Esophagus muscularis mucosa (tissue), 4 donors: ENCODE data around the gene PRDM15. TPM values are rescaled to one million over a fixed set of nuclear protein-coding genes. Genes with fewer than 3 reads are reported as not detected.

Experiments used
- DNase-seq: peaks from one replicate; pipeline ENCODE4 v3.0.0-alpha.2; 2017; ENCODE audit errors: extremely low spot score
- H3K27ac ChIP-seq, 4 donors: fragments of 200-600 bp; sonication (generic); replicated peaks in 1 of 4; 1 replicate in 3 of 4; 2 replicates in 1 of 4; pipeline ENCODE4 v1.5.1; 2016 to 2019; ENCODE audit warnings: mild to moderate bottlenecking in 1 of 4
- H3K27me3 ChIP-seq, 4 donors: fragments of 200-600 bp; sonication (generic); one replicate each; pipeline versions ENCODE4 v1.5.1 to v1.6.0; 2016 to 2019
- H3K36me3 ChIP-seq, 4 donors: fragments of 200-600 bp; sonication (generic); one replicate each; pipeline ENCODE4 v1.5.1; 2016 to 2019
- H3K4me1 ChIP-seq, 4 donors: fragments of 200-600 bp; sonication (generic); one replicate each; pipeline ENCODE4 v1.5.1; 2016 to 2019
- H3K4me3 ChIP-seq, 4 donors: fragments of 200-600 bp; sonication (generic); 1 replicate in 2 of 4; 2 replicates in 2 of 4; pipeline ENCODE4 v1.5.1; 2016 to 2019; ENCODE audit warnings: mild to moderate bottlenecking in 4 of 4, moderate library complexity in 1 of 4
- H3K9me3 ChIP-seq, 4 donors: fragments of 200-600 bp; sonication (generic); 1 replicate in 3 of 4; 2 replicates in 1 of 4; pipeline ENCODE4 v1.5.1; 2016 to 2019
- CTCF ChIP-seq, 3 experiments: fragments of 200-600 bp in 2 of 3; fragments of 450-650 bp in 1 of 3; sonication (generic) in 2 of 3; IDR thresholded peaks; one replicate each; pipeline ENCODE4 v1.5.1; 2017 to 2019; ENCODE audit warnings: antibody characterized with exemption in 3 of 3, mild to moderate bottlenecking in 2 of 3, moderate library complexity in 1 of 3
- EP300 ChIP-seq: sonication (generic); formaldehyde crosslinking; IDR thresholded peaks from one replicate; pipeline ENCODE4 v1.6.1; 2017; ENCODE audit warnings: antibody characterized with exemption
- POLR2A ChIP-seq: fragments of 450-650 bp; IDR thresholded peaks from one replicate; pipeline ENCODE4 v1.6.1; 2017; ENCODE audit warnings: antibody characterized with exemption, moderate library complexity, mild to moderate bottlenecking, low read depth
- POLR2AphosphoS5 ChIP-seq, 2 donors: sonication (generic); formaldehyde crosslinking; IDR thresholded peaks; one replicate each; pipeline ENCODE4 v1.6.1; 2017; ENCODE audit warnings: antibody characterized with exemption in 2 of 2
- WGBS: methylation state at CpG from one replicate; pipeline ENCODE4 v1.1.5; 2018; 5-methylcytosine and 5-hydroxymethylcytosine counted together
- intact Hi-C: fragments of 100-400 bp; cut with DNase I; formaldehyde crosslinking; loops from one replicate; pipeline ENCODE4 v1.15.1; 2023
- total RNA-seq, 4 donors: library from RNA; depleted of rRNA; stranded (reverse); fragments of >200 nt; gene quantifications; one replicate each; pipeline versions ENCODE4 v1.1.0 to v1.2.1, GENCODE V29; 2016

Gene PRDM15
- total RNA-seq, 4 donors from 2014 or later, result 5.0 to 6.3 (median 5.4) TPM

- intact Hi-C loops, result no loop called here
- WGBS, result 96% methylated on average over 14 of the region's 15 CpGs
- TF ChIP-seq POLR2AphosphoS5 (IDR thresholded peaks at IDR 0.05) (no peak), CTCF (IDR thresholded peaks at IDR 0.05) (no peak), POLR2A (no peak), EP300 (no peak)
- peaks cover 14 to 59% (median 42%) of the 10 kb centered on the region in 4 donors for H3K36me3 ChIP-seq
- no peaks in the 10 kb centered on the region for H3K27me3 ChIP-seq
- H3K27ac ChIP-seq, result no peak overlapping the region
- peaks cover 5 to 20% (median 8%) of the 10 kb centered on the region in 4 donors for H3K4me1 ChIP-seq
- no peak overlapping the region for H3K4me3 ChIP-seq
- no peak for DNase-seq
- no peaks in the 10 kb centered on the region for H3K9me3 ChIP-seq
These were observed 39.6 kb upstream of the PRDM15 start for GRCh38 chr21:41918561-41919358.

- no peak overlapping the region for H3K27ac ChIP-seq
- peaks cover 14 to 72% (median 54%) of the 10 kb centered on the region in 4 donors for H3K36me3 ChIP-seq
- TF ChIP-seq CTCF (IDR thresholded peaks at IDR 0.05) (no peak), POLR2A (no peak), EP300 (no peak), POLR2AphosphoS5 (IDR thresholded peaks at IDR 0.05) (no peak)
- H3K4me1 ChIP-seq, result peaks cover 0 to 12% (median 7%) of the 10 kb centered on the region in 4 donors
- H3K9me3 ChIP-seq, result no peaks in the 10 kb centered on the region
- no peak overlapping the region for H3K4me3 ChIP-seq
- 98% methylated on average over 4 of the region's 4 CpGs for WGBS
- H3K27me3 ChIP-seq, result no peaks in the 10 kb centered on the region
- intact Hi-C loops, result no loop called here
- DNase-seq, result no peak
These were observed 38.4 kb upstream of the PRDM15 start for GRCh38 chr21:41917531-41917930.

GRCh38 chr21:41916888-41917433 lies 37.8 kb upstream of the PRDM15 start:
- Histone ChIP-seq H3K4me1 (peaks cover 0 to 10% (median 6%) of the 10 kb centered on the region in 4 donors), H3K27me3 (no peaks in the 10 kb centered on the region), H3K9me3 (no peaks in the 10 kb centered on the region), H3K27ac (no peak overlapping the region), H3K36me3 (peaks cover 14 to 76% (median 56%) of the 10 kb centered on the region in 4 donors), H3K4me3 (no peak overlapping the region)
- no peak for TF ChIP-seq CTCF (IDR thresholded peaks at IDR 0.05)
- TF ChIP-seq POLR2A, result no peak
- no peak for TF ChIP-seq EP300
- no peak for TF ChIP-seq POLR2AphosphoS5 (IDR thresholded peaks at IDR 0.05)
- intact Hi-C loops, result no loop called here
- DNase-seq, result no peak
- 83% methylated on average over 3 of the region's 3 CpGs for WGBS

- H3K27me3 ChIP-seq, result no peaks in the 10 kb centered on the region
- DNase-seq, result no peak
- TF ChIP-seq CTCF (IDR thresholded peaks at IDR 0.05) (no peak), EP300 (no peak), POLR2AphosphoS5 (IDR thresholded peaks at IDR 0.05) (no peak), POLR2A (no peak)
- H3K36me3 ChIP-seq, result peaks cover 18 to 93% (median 67%) of the 10 kb centered on the region in 4 donors
- H3K9me3 ChIP-seq, result no peaks in the 10 kb centered on the region
- H3K4me1 ChIP-seq, result no peaks in the 10 kb centered on the region
- no peak overlapping the region for H3K27ac ChIP-seq
- intact Hi-C loops, result no loop called here
- 89% methylated on average over 6 of the region's 6 CpGs for WGBS
- no peak overlapping the region for H3K4me3 ChIP-seq
These were observed 35.8 kb upstream of the PRDM15 start for GRCh38 chr21:41914965-41915364.
